IMR-90 (cell line): Measurements from ENCODE around the gene PCGF3. TPM values are rescaled to one million over a fixed set of nuclear protein-coding genes. Genes with fewer than 3 reads are reported as not detected.

Experiments
- ATAC-seq: fragments of 200-7000 bp; cut with Tn5 transposase; 2 replicates; pipeline ENCODE4 v1.9.1; 2020; ENCODE audit warnings: low read depth, mild to moderate bottlenecking, moderate library complexity
- BruUV-seq: library from RNA; stranded (reverse); fragments of 400-500 nt; replicated peaks from 2 replicates; lab custom pipeline; 2021; lab: Mats Ljungman, UMichigan
- CTCF ChIA-PET: fragments of 300-600 bp; formaldehyde crosslinking; extraction: SDS; loops from one replicate; lab custom pipeline; 2021; ENCODE audit warnings: antibody characterized with exemption; lab: Yijun Ruan, JAX
- POLR2A ChIA-PET: fragments of 300-600 bp; sonication (Branson Sonifier 250); formaldehyde crosslinking; loops from one replicate; lab custom pipeline; 2022; ENCODE audit warnings: antibody characterized with exemption; ENCODE audit not compliant: unreplicated experiment; lab: Charles Lee
- DNase-seq: peaks from one replicate; pipeline ENCODE4 v3.0.0; 2013
- H2AFZ ChIP-seq: replicated peaks from 2 replicates; pipeline ENCODE3; 2013; ENCODE audit warnings: low read length, mild to moderate bottlenecking; ENCODE audit not compliant: poor library complexity
- H2AK5ac ChIP-seq: 2 replicates; pipeline ENCODE4 v1.6.1; 2013; ENCODE audit warnings: low read depth, low read length, inconsistent platforms
- H2AK9ac ChIP-seq: replicated peaks from 2 replicates; pipeline ENCODE3; 2013; ENCODE audit warnings: mild to moderate bottlenecking, low read depth, low read length, moderate library complexity; ENCODE audit not compliant: poor library complexity
- H2BK120ac ChIP-seq: 2 replicates; pipeline ENCODE4 v1.6.1; 2013; ENCODE audit warnings: low read depth, low read length, inconsistent platforms
- H2BK15ac ChIP-seq: 3 replicates; pipeline ENCODE4 v1.6.1; 2013; ENCODE audit warnings: low read depth, low read length, inconsistent platforms
- H2BK20ac ChIP-seq: 2 replicates; pipeline ENCODE4 v1.6.1; 2013; ENCODE audit warnings: low read depth, mild to moderate bottlenecking, inconsistent platforms, low read length, moderate library complexity
- H2BK5ac ChIP-seq: 2 replicates; pipeline ENCODE4 v1.6.1; 2013; ENCODE audit warnings: mild to moderate bottlenecking, low read depth, low read length, inconsistent platforms; ENCODE audit not compliant: poor library complexity, severe bottlenecking
- H3K14ac ChIP-seq: replicated peaks from 2 replicates; pipeline ENCODE4 v1.6.1; 2013; ENCODE audit warnings: low read depth, low read length, inconsistent platforms
- H3K18ac ChIP-seq: 2 replicates; pipeline ENCODE4 v1.6.1; 2013; ENCODE audit warnings: low read depth, low read length, control low read depth
- H3K23ac ChIP-seq: 2 replicates; pipeline ENCODE4 v1.6.1; 2013; ENCODE audit warnings: low read depth, low read length, inconsistent platforms
- H3K27ac ChIP-seq: 2 replicates; pipeline ENCODE4 v1.5.1; 2013; ENCODE audit warnings: mild to moderate bottlenecking, control low read depth, low read length; ENCODE audit not compliant: insufficient read depth
- H3K27me3 ChIP-seq: 2 replicates; pipeline ENCODE4 v1.6.1; 2013; ENCODE audit warnings: low read length; ENCODE audit not compliant: control insufficient read depth, insufficient read depth
- H3K36me3 ChIP-seq: 2 replicates; pipeline ENCODE4 v1.6.1; 2013; ENCODE audit warnings: low read length, mixed read lengths; ENCODE audit not compliant: control insufficient read depth, insufficient read depth
- H3K4ac ChIP-seq: 2 replicates; pipeline ENCODE4 v1.6.1; 2013; ENCODE audit warnings: low read depth, low read length, inconsistent platforms
- H3K4me1 ChIP-seq: 2 replicates; pipeline ENCODE4 v1.6.1; 2013; ENCODE audit warnings: low read length, mixed read lengths; ENCODE audit not compliant: control insufficient read depth, insufficient read depth
- H3K4me2 ChIP-seq: 2 replicates; pipeline ENCODE4 v1.6.1; 2013; ENCODE audit warnings: low read depth, mild to moderate bottlenecking, control low read depth, low read length, moderate library complexity
- H3K4me3 ChIP-seq: 2 replicates; pipeline ENCODE4 v1.5.1; 2013; ENCODE audit warnings: low read depth, mild to moderate bottlenecking, control low read depth, low read length, moderate library complexity; ENCODE audit not compliant: insufficient read depth
- H3K56ac ChIP-seq: 2 replicates; pipeline ENCODE4 v1.6.1; 2013; ENCODE audit warnings: low read length, inconsistent platforms; ENCODE audit not compliant: insufficient read depth; ENCODE audit errors: extremely low read depth
- H3K79me1 ChIP-seq, 2 experiments: 2 replicates each; pipeline ENCODE4 v1.6.1; 2013; ENCODE audit warnings: low read length in 2 of 2, inconsistent platforms in 1 of 2, low read depth in 1 of 2
- H3K9ac ChIP-seq: 2 replicates; pipeline ENCODE4 v1.6.1; 2013; ENCODE audit warnings: low read depth, low read length, control low read depth
- H3K9me1 ChIP-seq: 2 replicates; pipeline ENCODE4 v1.6.1; 2013; ENCODE audit warnings: low read length, inconsistent platforms; ENCODE audit not compliant: insufficient read depth
- H3K9me3 ChIP-seq: 2 replicates; pipeline ENCODE4 v1.6.1; 2013; ENCODE audit warnings: low read length; ENCODE audit not compliant: control insufficient read depth, insufficient read depth
- H4K20me1 ChIP-seq: 2 replicates; pipeline ENCODE4 v1.6.1; 2013; ENCODE audit warnings: low read length, inconsistent platforms; ENCODE audit not compliant: insufficient read depth
- H4K5ac ChIP-seq: 2 replicates; pipeline ENCODE4 v1.6.1; 2013; ENCODE audit warnings: mild to moderate bottlenecking, low read depth, low read length, control low read depth
- H4K8ac ChIP-seq, 2 experiments: 2 replicates each; pipeline ENCODE4 v1.6.1; 2013; ENCODE audit warnings: low read depth in 2 of 2, low read length in 2 of 2, control low read depth in 1 of 2, inconsistent platforms in 1 of 2
- H4K91ac ChIP-seq: 2 replicates; pipeline ENCODE4 v1.6.1; 2013; ENCODE audit warnings: low read depth, low read length, inconsistent platforms; ENCODE audit not compliant: insufficient read depth
- CTCF ChIP-seq: conservative IDR thresholded peaks from 2 replicates; pipeline ENCODE4 v1.5.1; 2012; ENCODE audit warnings: mild to moderate bottlenecking, low read depth, low read length, improper control_type of control experiment
- FOS ChIP-seq: fragments of 150-350 bp; IDR thresholded peaks from 2 replicates; pipeline ENCODE4 v1.6.1; 2016; ENCODE audit warnings: low read depth, low read length
- USF2 ChIP-seq: fragments of 150-350 bp; IDR thresholded peaks from 2 replicates; pipeline ENCODE4 v1.6.1; 2017; ENCODE audit warnings: mild to moderate bottlenecking, antibody characterized with exemption, low read length, low read depth
- WGBS, 2 experiments: methylation state at CpG; one replicate each; pipeline versions ENCODE4 v1.1.5 to v1.1.7; 2013; ENCODE audit warnings: missing lambda C conversion rate in 2 of 2; ENCODE audit not compliant: insufficient read length in 1 of 2; ENCODE audit errors: extremely low coverage in 2 of 2; 5-methylcytosine and 5-hydroxymethylcytosine counted together
- dilution Hi-C: fragments of 300-500 bp; cut with HindIII; formaldehyde crosslinking; loops from one replicate; pipeline ENCODE4 v1.14.3; 2018; ENCODE audit warnings: low sequenced_read_pairs; ENCODE audit not compliant: unreplicated experiment
- in situ Hi-C: fragments of 300-500 bp; cut with MboI; formaldehyde crosslinking; loops from 3 replicates; pipeline ENCODE4 v1.14.3; 2019; ENCODE audit warnings: low sequenced_read_pairs, inconsistent platforms, mixed read lengths
- intact Hi-C: fragments of 100-400 bp; cut with micrococcal nuclease; formaldehyde crosslinking; loops from 2 replicates; pipeline ENCODE4 v1.10.0; 2022
- polyA plus RNA-seq, 3 experiments: library from polyadenylated mRNA; depleted of rRNA; stranded (reverse); fragments of >200 nt; gene quantifications; 2 replicates each; pipeline ENCODE4 v1.2.3, GENCODE V29; 2012; ENCODE audit warnings: low replicate concordance in 1 of 3
- total RNA-seq: library from RNA; depleted of rRNA; stranded (reverse); fragments of >200 nt; gene quantifications from 2 replicates; pipeline ENCODE4 v1.2.3, GENCODE V29; 2012

The PCGF3 gene
- total and polyA plus RNA-seq, 2 of the 4 experiments (the other 2 are of a cell fraction): 40.0 to 55.3 TPM

GRCh38 chr4:762211-763190, 56.9 kb downstream of the PCGF3 start:
- Histone ChIP-seq H3K4ac (no peak overlapping the region), H2AK5ac (no peak overlapping the region), H3K9me1 (peaks cover 7% of the 10 kb centered on the region; the same call in 1 of the 2 replicates), H3K9ac (no peak overlapping the region), H2BK120ac (no peak overlapping the region), H3K56ac (no peak overlapping the region), H2AFZ (no peak overlapping the region), H3K27me3 (no peaks in the 10 kb centered on the region), H3K9me3 (no peaks in the 10 kb centered on the region), H2BK20ac (no peak overlapping the region), H2AK9ac (peak overlapping the region; percentile 45), H3K14ac (no peak overlapping the region), H3K4me1 (peaks cover 2% of the 10 kb centered on the region; the same call in 1 of the 2 replicates), H2BK5ac (no peak overlapping the region), H3K4me2 (no peak overlapping the region), H2BK15ac (no peak overlapping the region), H3K36me3 (peaks cover 64% of the 10 kb centered on the region), H3K23ac (no peak overlapping the region), H4K91ac (no peak overlapping the region), H4K8ac (no peak overlapping the region), H3K18ac (no peak overlapping the region), H3K79me1 (peaks cover 11 to 65% of the 10 kb centered on the region in 2 experiments; a peak in 3 of 4 replicates), H3K27ac (no peak overlapping the region), H4K20me1 (peaks cover 66% of the 10 kb centered on the region), H3K4me3 (no peak overlapping the region), H4K5ac (no peak overlapping the region)
- POLR2A ChIA-PET: no interaction called here
- no peak for DNase-seq
- peak; percentile 15; the same call in 1 of the 2 replicates for ATAC-seq
- BruUV-seq: no TSS peak
- no peak for TF ChIP-seq USF2
- TF ChIP-seq CTCF: 0 out of 2 replicates have a peak, but pooled peaks have one; percentile 19
- no peak for TF ChIP-seq FOS
- intact Hi-C loops: no loop called here
- WGBS, 2 experiments: 96% methylated on average over 12 of the region's 24 CpGs; no CpG with 5 or more reads in 1 of the 2 experiments
- CTCF ChIA-PET: no interaction called here
- dilution Hi-C loops: no loop called here
- in situ Hi-C loops: no loop called here
